Progenitor cell of endocrine pancreas (in vitro differentiated cells): ENCODE measurements around the gene CLTC. TPM values are rescaled to one million over a fixed set of nuclear protein-coding genes. Genes with fewer than 3 reads are reported as not detected.
"Not testable (repeated sequence)": the region's sequence is repeated elsewhere in the genome, so short reads cannot be mapped to it uniquely, and the experiment has no call there.

ENCODE experiments used
- DNase-seq: peaks from one replicate; pipeline ENCODE4 v3.0.0; 2021; ENCODE audit warnings: low spot score; ENCODE audit not compliant: unreplicated experiment
- H3K27ac Mint-ChIP-seq: 2 replicates; pipeline ENCODE4 v1.8.0; 2021; ENCODE audit warnings: mild to moderate bottlenecking, moderate library complexity, mixed read lengths
- H3K27me3 Mint-ChIP-seq: 2 replicates; pipeline ENCODE4 v1.8.0; 2021; ENCODE audit warnings: mixed read lengths
- H3K36me3 Mint-ChIP-seq: 2 replicates; pipeline ENCODE4 v1.8.0; 2022; ENCODE audit warnings: mixed read lengths; ENCODE audit not compliant: insufficient read depth
- H3K4me1 Mint-ChIP-seq: 2 replicates; pipeline ENCODE4 v1.8.0; 2021; ENCODE audit warnings: low read depth, mixed read lengths
- H3K4me3 Mint-ChIP-seq: 2 replicates; pipeline ENCODE4 v1.8.0; 2021; ENCODE audit warnings: low read depth, mild to moderate bottlenecking, moderate library complexity, mixed read lengths
- H3K9me3 Mint-ChIP-seq: 2 replicates; pipeline ENCODE4 v1.8.0; 2021; ENCODE audit warnings: low read depth, mixed read lengths
- CTCF ChIP-seq: fragments of 200-600 bp; sonication (generic); IDR thresholded peaks from one replicate; pipeline ENCODE4 v1.5.0; 2021; ENCODE audit warnings: antibody characterized with exemption, mild to moderate bottlenecking; ENCODE audit not compliant: unreplicated experiment
- long read RNA-seq: library from polyadenylated mRNA; unstranded; transcript quantifications from one replicate; pipeline ENCODE4 v2.0.0, GENCODE V29; 2020
- total RNA-seq: library from RNA; stranded (reverse); gene quantifications from 2 replicates; pipeline ENCODE4 v1.2.1, GENCODE V29; 2021

Gene CLTC
- total RNA-seq: 185 and 195 TPM in 2 replicates
- long read RNA-seq, partial matches to known transcripts: 80 of 85 reads
- long read RNA-seq, other reads (novel, unspliced or antisense): 5 of 85 reads

- Mint-ChIP-seq H3K27ac (peak within 1 kb of the TSS; percentile 100), H3K27me3 (no peaks in the 10 kb centered on the region)
- peak; percentile 75 for DNase-seq
Observed at GRCh38 chr17:59619298-59620063, at the start of gene CLTC. CLTC (plus strand) TSS chr17:59619895; CDS start chr17:59620132, 237 bp downstream.

GRCh38 chr17:59572301-59572924, 47.3 kb upstream of the CLTC start:
- Mint-ChIP-seq H3K36me3 (peaks cover 3% of the 10 kb centered on the region), H3K4me3 (no peak overlapping the region)
- TF ChIP-seq CTCF: no peak

More at GRCh38 chr17:59619298-59620063, at the start of gene CLTC:
- H3K9me3 Mint-ChIP-seq: no peaks in the 10 kb centered on the region
- no peak for TF ChIP-seq CTCF
- H3K36me3 Mint-ChIP-seq: peaks cover 1% of the 10 kb centered on the region
- peaks cover 38% of the 10 kb centered on the region for H3K4me1 Mint-ChIP-seq
- peak within 1 kb of the TSS; percentile 94 for H3K4me3 Mint-ChIP-seq

GRCh38 chr17:59584168-59584567, 35.5 kb upstream of the CLTC start:
- H3K4me1 Mint-ChIP-seq, H3K27me3 Mint-ChIP-seq, H3K4me3 Mint-ChIP-seq, H3K9me3 Mint-ChIP-seq, DNase-seq, H3K27ac Mint-ChIP-seq, H3K36me3 Mint-ChIP-seq: not testable (repeated sequence)

More at GRCh38 chr17:59572301-59572924, 47.3 kb upstream of the CLTC start:
- Mint-ChIP-seq H3K9me3 (no peaks in the 10 kb centered on the region), H3K27me3 (no peaks in the 10 kb centered on the region), H3K27ac (no peak overlapping the region), H3K4me1 (no peaks in the 10 kb centered on the region)
- DNase-seq: no peak

GRCh38 chr17:59600169-59600568, 19.5 kb upstream of the CLTC start:
- H3K9me3 Mint-ChIP-seq: no peaks in the 10 kb centered on the region
- no peak for DNase-seq
- no peak overlapping the region for H3K4me3 Mint-ChIP-seq
- H3K27me3 Mint-ChIP-seq: no peaks in the 10 kb centered on the region
- no peaks in the 10 kb centered on the region for H3K4me1 Mint-ChIP-seq
- no peak overlapping the region for H3K27ac Mint-ChIP-seq
- no peak for TF ChIP-seq CTCF
- H3K36me3 Mint-ChIP-seq: peaks cover 20% of the 10 kb centered on the region

- H3K4me3 Mint-ChIP-seq: no peak overlapping the region
- no peaks in the 10 kb centered on the region for H3K27me3 Mint-ChIP-seq
- DNase-seq: no peak
- TF ChIP-seq CTCF: no peak
- H3K36me3 Mint-ChIP-seq: peaks cover 23% of the 10 kb centered on the region
- no peak overlapping the region for H3K27ac Mint-ChIP-seq
- no peaks in the 10 kb centered on the region for H3K9me3 Mint-ChIP-seq
- H3K4me1 Mint-ChIP-seq: no peaks in the 10 kb centered on the region
Observed at GRCh38 chr17:59601130-59601529, 18.6 kb upstream of the CLTC start.
